Aorta (tissue), 5 donors: Measurements from ENCODE around the gene FBN2. TPM values are rescaled to one million over a fixed set of nuclear protein-coding genes. Genes with fewer than 3 reads are reported as not detected.

Source experiments
- ATAC-seq: fragments of 200-7000 bp; cut with Tn5 transposase; one replicate; pipeline ENCODE4 v1.9.1; 2022; ENCODE audit warnings: moderate library complexity; ENCODE audit not compliant: low FRiP score
- DNase-seq, 2 donors: peaks; one replicate each; pipeline ENCODE4 v3.0.0-alpha.2; 2020
- H3K27ac ChIP-seq, 2 donors: one replicate each; pipeline ENCODE4 v1.5.1; 2013; ENCODE audit warnings: low read length in 2 of 2, mild to moderate bottlenecking in 2 of 2, moderate library complexity in 2 of 2, control low read depth in 1 of 2, inconsistent platforms in 1 of 2, low read depth in 1 of 2
- H3K27me3 ChIP-seq, 2 donors: one replicate each; pipeline ENCODE4 v1.6.1; 2013; ENCODE audit warnings: control low read depth in 1 of 2, low read length in 1 of 2, mild to moderate bottlenecking in 1 of 2, moderate library complexity in 1 of 2; ENCODE audit not compliant: insufficient read depth in 2 of 2, control insufficient read depth in 1 of 2
- H3K36me3 ChIP-seq, 2 donors: one replicate each; pipeline ENCODE4 v1.6.1; 2013; ENCODE audit warnings: control low read depth in 1 of 2, low read length in 1 of 2, mild to moderate bottlenecking in 1 of 2; ENCODE audit not compliant: insufficient read depth in 2 of 2, control insufficient read depth in 1 of 2
- H3K4me1 ChIP-seq, 2 donors: one replicate each; pipeline ENCODE4 v1.6.1; 2013; ENCODE audit warnings: low read length in 2 of 2, control low read depth in 1 of 2, mild to moderate bottlenecking in 1 of 2, moderate library complexity in 1 of 2; ENCODE audit not compliant: insufficient read depth in 2 of 2, control insufficient read depth in 1 of 2
- H3K4me3 ChIP-seq, 2 donors: one replicate each; pipeline ENCODE4 v1.5.1; 2013; ENCODE audit warnings: low read length in 2 of 2, control low read depth in 1 of 2, mild to moderate bottlenecking in 1 of 2
- H3K9me3 ChIP-seq: one replicate; pipeline ENCODE4 v1.6.1; 2013; ENCODE audit warnings: mild to moderate bottlenecking, low read length; ENCODE audit not compliant: control insufficient read depth
- WGBS, 2 donors: extraction: QIAGEN DNeasy Blood & Tissue Kit; methylation state at CpG; one replicate each; pipeline ENCODE4 v1.1.7; 2013; 5-methylcytosine and 5-hydroxymethylcytosine counted together
- intact Hi-C, 2 donors: fragments of 100-400 bp; cut with DNase I; formaldehyde crosslinking; loops; one replicate each; pipeline versions ENCODE4 v1.14.2 to v1.15.0; 2022
- polyA plus RNA-seq, 2 donors: library from polyadenylated mRNA; stranded (reverse); fragments of 200-250 nt; gene quantifications; one replicate each; pipeline ENCODE4 v1.2.3, GENCODE V29; 2013
- total RNA-seq, 2 donors: library from RNA; stranded (reverse); fragmentation: NEBNext Ultra II Directional; extraction: Animal tissue kit (Norgen Biotek cat#: 25700); gene quantifications; one replicate each; pipeline ENCODE4 v1.2.1, GENCODE V29; 2021
- donor health status: healthy with polysubstance abuse.
- donor health status: Bipolar disorder and iron deficiency.
- donor health status: DM: no; HTN: no; CAD: no.
- donor health status: DM: no; HTN: no; CAD: no.
- donor health status: DM: yes; HTN: yes; CAD: no.

The FBN2 gene
- total and polyA plus RNA-seq, 4 donors = 0.25 to 1.5 (median 0.84) TPM; not detected in 1

DNA sequence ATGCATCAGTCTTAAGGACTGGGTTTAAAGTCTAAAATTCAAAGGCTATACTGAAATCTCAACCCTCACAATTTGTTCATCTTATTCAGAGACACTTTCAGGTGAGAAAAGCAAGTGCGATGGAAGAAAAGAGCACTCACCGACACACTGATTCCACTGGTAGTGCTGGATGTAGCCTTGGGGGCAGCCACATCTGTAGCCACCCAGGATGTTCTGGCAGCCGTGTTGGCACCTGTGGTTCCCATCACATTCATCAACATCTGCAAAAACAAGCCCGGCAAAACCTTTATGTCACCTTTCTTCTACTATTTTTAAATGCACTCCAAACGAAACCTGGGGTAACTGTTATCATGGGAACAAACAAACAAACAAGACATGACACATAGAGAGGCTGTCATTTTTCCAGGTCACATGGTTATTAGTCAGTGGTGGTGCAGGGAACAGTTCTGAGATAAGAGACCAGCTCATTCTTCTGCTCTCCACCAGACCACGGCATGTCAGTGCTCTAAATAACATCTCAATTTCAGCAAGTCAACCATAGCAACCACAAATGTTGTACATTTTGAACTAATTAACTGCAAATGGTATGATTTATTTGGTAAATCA is 266.1 kb downstream of the FBN2 start:
- H3K9me3 ChIP-seq = no peaks in the 10 kb centered on the region
- H3K27me3 ChIP-seq = no peaks in the 10 kb centered on the region
- H3K27ac ChIP-seq = no peak overlapping the region
- no peak for DNase-seq
- H3K4me3 ChIP-seq = no peak overlapping the region
- ATAC-seq = no peak
- WGBS, 2 donors = 58 to 66% methylated on average over 6 of the region's 6 CpGs
- intact Hi-C loops = no loop called here
- H3K4me1 ChIP-seq = no peaks in the 10 kb centered on the region
- H3K36me3 ChIP-seq = no peaks in the 10 kb centered on the region

DNA sequence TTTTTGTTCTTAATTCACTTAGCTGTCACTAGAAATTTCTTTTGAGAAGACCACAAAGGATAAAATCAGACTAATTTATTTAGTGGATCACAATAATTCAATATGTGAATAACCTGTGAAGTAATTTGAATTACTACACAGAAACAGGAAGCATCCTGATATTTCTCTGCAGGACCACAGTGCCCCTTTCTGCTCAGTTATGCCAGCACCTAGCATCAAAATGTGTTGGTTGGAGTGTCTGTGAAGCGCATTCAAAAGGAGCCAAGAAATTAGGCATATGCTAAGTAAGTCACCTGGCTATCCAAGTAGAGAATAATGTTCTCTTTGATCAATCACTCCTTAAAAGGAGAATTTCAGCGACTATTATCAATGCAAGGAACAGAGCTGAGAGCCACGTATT is 267.0 kb downstream of the FBN2 start:
- no peak overlapping the region for H3K27ac ChIP-seq
- no peak for ATAC-seq
- WGBS, 2 donors = 73 to 74% methylated on average over 3 of the region's 3 CpGs
- H3K4me3 ChIP-seq = no peak overlapping the region
- no peaks in the 10 kb centered on the region for H3K36me3 ChIP-seq
- intact Hi-C loops = no loop called here
- H3K27me3 ChIP-seq = no peaks in the 10 kb centered on the region
- H3K4me1 ChIP-seq = no peaks in the 10 kb centered on the region
- no peak for DNase-seq
- H3K9me3 ChIP-seq = no peaks in the 10 kb centered on the region

DNA sequence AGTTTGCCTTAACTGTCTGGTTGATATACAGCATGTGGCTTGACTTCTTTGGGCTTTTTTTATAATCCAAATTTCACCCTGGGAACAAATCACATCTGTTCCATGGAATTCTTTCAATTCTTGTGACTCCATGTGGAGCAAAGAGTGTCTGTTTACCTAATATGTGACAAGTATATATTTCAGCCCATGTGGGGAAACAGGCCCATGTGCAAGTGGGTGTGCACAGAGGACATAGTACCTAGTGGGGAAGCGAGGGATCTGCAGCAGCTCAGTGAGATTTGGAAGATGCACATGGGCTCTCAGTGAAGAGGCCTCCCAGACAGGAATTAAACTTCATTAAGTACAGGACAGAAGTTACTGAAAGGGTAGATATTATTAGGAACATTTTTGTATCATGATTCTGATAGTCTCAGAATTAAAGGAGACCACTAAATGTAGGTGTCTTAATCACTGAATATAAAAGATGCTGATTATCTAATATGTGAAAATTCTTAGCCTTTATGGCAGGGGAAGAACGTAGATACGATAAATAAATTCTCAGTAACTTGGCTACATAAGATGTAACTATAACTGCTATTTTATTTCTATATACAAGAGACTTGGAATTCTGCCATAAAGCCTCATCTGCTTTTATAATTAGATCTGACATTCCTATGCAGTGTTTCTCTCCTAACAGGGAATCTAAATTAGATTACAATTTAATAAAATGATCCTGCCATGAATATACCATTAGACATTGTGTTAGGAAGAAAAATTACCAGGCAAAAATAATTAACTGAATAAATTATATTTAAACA is 273.3 kb downstream of the FBN2 start:
- intact Hi-C loops = no loop called here
- WGBS, 2 donors = 91% methylated on average over 3 of the region's 3 CpGs
- Histone ChIP-seq H3K4me3 (no peak overlapping the region), H3K36me3 (no peaks in the 10 kb centered on the region), H3K4me1 (no peaks in the 10 kb centered on the region), H3K27ac (no peak overlapping the region), H3K27me3 (no peaks in the 10 kb centered on the region), H3K9me3 (no peaks in the 10 kb centered on the region)
- ATAC-seq (no peak), DNase-seq (no peak)

GRCh38 chr5:128263357-128263756 is 274.7 kb downstream of the FBN2 start:
- peak; percentile 34 for ATAC-seq
- no peaks in the 10 kb centered on the region for H3K36me3 ChIP-seq
- DNase-seq = no peak
- H3K27me3 ChIP-seq = no peaks in the 10 kb centered on the region
- H3K27ac ChIP-seq = no peak overlapping the region
- H3K4me1 ChIP-seq = no peaks in the 10 kb centered on the region
- 20 to 30% methylated on average over 12 of the region's 12 CpGs for WGBS, 2 donors
- no peaks in the 10 kb centered on the region for H3K9me3 ChIP-seq
- intact Hi-C loops = no loop called here
- no peak overlapping the region for H3K4me3 ChIP-seq

DNA sequence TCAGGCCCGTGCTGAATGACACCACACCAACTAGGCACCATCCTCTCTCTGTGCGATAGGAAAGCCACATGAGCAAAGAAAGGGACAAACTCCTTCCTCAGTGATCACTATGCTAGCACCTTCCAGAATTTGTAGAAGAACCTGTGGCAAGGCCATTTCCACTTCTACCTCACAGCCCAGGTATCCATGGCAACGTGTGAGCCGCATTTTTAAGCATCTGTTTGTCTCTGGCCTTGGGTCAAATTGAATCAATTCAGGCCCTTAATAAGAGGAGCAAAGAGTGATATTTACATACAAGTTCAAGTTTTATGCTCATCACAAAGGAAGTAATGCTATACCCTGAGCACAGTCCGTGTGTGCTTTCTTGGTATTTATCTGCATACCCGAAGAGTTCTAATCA is 275.1 kb downstream of the FBN2 start:
- 89 to 91% methylated on average over 6 of the region's 6 CpGs for WGBS, 2 donors

GRCh38 chr5:128259607-128260021 is 278.4 kb downstream of the FBN2 start:
- WGBS, 2 donors = 77 to 81% methylated on average over 11 of the region's 11 CpGs
- Histone ChIP-seq H3K4me1 (no peaks in the 10 kb centered on the region), H3K27ac (no peak overlapping the region), H3K27me3 (no peaks in the 10 kb centered on the region), H3K36me3 (no peaks in the 10 kb centered on the region), H3K9me3 (no peaks in the 10 kb centered on the region), H3K4me3 (no peak overlapping the region)
- DNase-seq (no peak), ATAC-seq (no peak)
- intact Hi-C loops = no loop called here

More for the DNA sequence above, 275.1 kb downstream of the FBN2 start:
- no peak for ATAC-seq
- H3K27ac ChIP-seq = no peak overlapping the region
- intact Hi-C loops = no loop called here
- H3K4me1 ChIP-seq = no peaks in the 10 kb centered on the region
- DNase-seq = no peak
- no peaks in the 10 kb centered on the region for H3K9me3 ChIP-seq
- no peak overlapping the region for H3K4me3 ChIP-seq
- H3K27me3 ChIP-seq = no peaks in the 10 kb centered on the region
- H3K36me3 ChIP-seq = no peaks in the 10 kb centered on the region

GRCh38 chr5:128258372-128258771 is 279.7 kb downstream of the FBN2 start:
- no peak overlapping the region for H3K27ac ChIP-seq
- no peaks in the 10 kb centered on the region for H3K9me3 ChIP-seq
- H3K4me3 ChIP-seq = no peak overlapping the region
- no peak for DNase-seq
- intact Hi-C loops = no loop called here
- H3K36me3 ChIP-seq = no peaks in the 10 kb centered on the region
- 91 to 95% methylated on average over 6 of the region's 6 CpGs for WGBS, 2 donors
- H3K27me3 ChIP-seq = no peaks in the 10 kb centered on the region
- H3K4me1 ChIP-seq = no peaks in the 10 kb centered on the region
- ATAC-seq = no peak

DNA sequence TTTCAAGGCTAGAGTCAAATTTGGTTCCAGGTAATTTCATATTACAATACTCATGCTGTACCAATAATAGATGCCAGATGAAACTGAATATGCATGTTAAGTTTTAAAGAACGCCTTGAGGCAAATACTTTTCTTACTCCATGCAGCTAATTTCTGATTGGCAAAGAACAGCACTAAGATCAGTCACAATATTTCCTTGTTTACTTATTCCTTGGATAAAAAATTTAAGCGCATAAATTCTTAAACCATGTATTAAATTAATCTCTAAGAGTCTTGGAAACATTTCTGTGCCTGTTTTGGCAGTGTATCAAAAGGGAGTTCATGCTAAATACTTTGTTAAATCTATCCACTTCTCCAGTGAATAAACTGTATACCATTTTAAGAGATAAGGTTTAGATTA is 281.0 kb downstream of the FBN2 start:
- H3K27ac ChIP-seq = no peak overlapping the region
- ATAC-seq (no peak), DNase-seq (no peak)
- WGBS, 2 donors = 6 to 11% methylated on average over 2 of the region's 2 CpGs
- no peaks in the 10 kb centered on the region for H3K36me3 ChIP-seq
- intact Hi-C loops = no loop called here
- no peaks in the 10 kb centered on the region for H3K27me3 ChIP-seq
- H3K4me3 ChIP-seq = no peak overlapping the region
- no peaks in the 10 kb centered on the region for H3K4me1 ChIP-seq
- H3K9me3 ChIP-seq = no peaks in the 10 kb centered on the region

DNA sequence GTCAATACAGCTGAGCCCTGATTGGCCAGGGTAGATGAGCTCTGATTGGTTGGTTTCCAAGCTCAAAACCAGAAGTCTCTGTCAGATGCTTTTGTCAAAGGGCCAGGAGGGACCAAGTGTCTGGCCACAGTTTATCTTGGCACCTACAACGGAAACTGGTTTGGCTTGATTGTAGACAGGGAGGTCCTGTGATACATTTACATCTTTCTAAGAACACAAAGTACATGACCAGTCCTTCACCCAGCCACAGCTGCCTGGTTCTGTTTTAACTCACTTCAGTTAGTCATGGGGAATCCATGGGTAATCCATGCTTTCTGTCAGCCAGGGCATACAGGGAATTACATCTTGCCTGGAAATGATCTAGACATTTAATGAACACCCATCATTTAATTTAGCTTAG is 283.3 kb downstream of the FBN2 start:
- DNase-seq (no peak), ATAC-seq (no peak)
- H3K27ac ChIP-seq = no peak overlapping the region
- H3K4me3 ChIP-seq = no peak overlapping the region
- H3K36me3 ChIP-seq = no peaks in the 10 kb centered on the region
- H3K4me1 ChIP-seq = no peaks in the 10 kb centered on the region
- 13 to 14% methylated on average over 1 of the region's 1 CpG for WGBS, 2 donors
- intact Hi-C loops = no loop called here
- H3K9me3 ChIP-seq = no peaks in the 10 kb centered on the region
- H3K27me3 ChIP-seq = no peaks in the 10 kb centered on the region
